HepG2 (cell line): ENCODE measurements around the gene SREBF1. TPM values are rescaled to one million over a fixed set of nuclear protein-coding genes. Genes with fewer than 3 reads are reported as not detected.

Source experiments
- FLYWCH1 ChIP-seq: sonication (generic); formaldehyde crosslinking; IDR thresholded peaks from 2 replicates; pipeline ENCODE4 v1.8.1; 2023; ENCODE audit warnings: mild to moderate bottlenecking, missing genetic modification reagents
- FUBP1 ChIP-seq: sonication (generic); formaldehyde crosslinking; IDR thresholded peaks from 2 replicates; pipeline ENCODE4 v1.5.1; 2020; ENCODE audit warnings: missing genetic modification reagents, mild to moderate bottlenecking, borderline replicate concordance
- GATAD1 ChIP-seq: IDR thresholded peaks from 2 replicates; pipeline ENCODE4 v1.6.1; 2016; ENCODE audit warnings: missing genetic modification reagents, missing compliant biosample characterization
- HMGA1 ChIP-seq: sonication (generic); formaldehyde crosslinking; conservative IDR thresholded peaks from 2 replicates; pipeline ENCODE4 v1.4.0; 2020; ENCODE audit warnings: missing genetic modification reagents
- HNRNPH1 ChIP-seq: fragments of 200-400 bp; formaldehyde crosslinking; optimal IDR thresholded peaks from 2 replicates; pipeline ENCODE3; 2017; ENCODE audit warnings: mild to moderate bottlenecking, low read depth, low read length
- HNRNPLL ChIP-seq: fragments of 200-400 bp; formaldehyde crosslinking; IDR thresholded peaks from 2 replicates; pipeline ENCODE4 v1.6.1; 2017; ENCODE audit warnings: mild to moderate bottlenecking, low read depth, low read length; ENCODE audit not compliant: poor library complexity, severe bottlenecking
- MNT ChIP-seq: fragments of 450-650 bp; IDR thresholded peaks from 2 replicates; pipeline ENCODE4 v1.6.1; 2016
- MTF2 ChIP-seq: sonication (generic); formaldehyde crosslinking; IDR thresholded peaks from 2 replicates; pipeline ENCODE4 v1.5.0; 2020; ENCODE audit warnings: missing genetic modification reagents, borderline replicate concordance
- PHF5A ChIP-seq: IDR thresholded peaks from one replicate; pipeline ENCODE4 v1.6.1; 2018; ENCODE audit warnings: low read depth, missing genetic modification reagents; ENCODE audit not compliant: unreplicated experiment
- SNRNP70 ChIP-seq: fragments of 200-400 bp; formaldehyde crosslinking; IDR thresholded peaks from 2 replicates; pipeline ENCODE4 v1.6.1; 2017; ENCODE audit warnings: mild to moderate bottlenecking, low read depth, low read length, moderate library complexity
- SRSF1 ChIP-seq: fragments of 200-400 bp; formaldehyde crosslinking; optimal IDR thresholded peaks from 2 replicates; pipeline ENCODE3; 2017; ENCODE audit warnings: mild to moderate bottlenecking, low read depth, low read length, moderate library complexity
- SRSF9 ChIP-seq: fragments of 200-400 bp; formaldehyde crosslinking; IDR thresholded peaks from 2 replicates; pipeline ENCODE4 v1.6.1; 2018; ENCODE audit warnings: borderline replicate concordance, mild to moderate bottlenecking, low read depth, low read length; ENCODE audit not compliant: insufficient read depth, poor library complexity, severe bottlenecking
- TP53 ChIP-seq: sonication (generic); formaldehyde crosslinking; conservative IDR thresholded peaks from 2 replicates; pipeline ENCODE4 v1.4.0; 2020; ENCODE audit warnings: missing genetic modification reagents
- TRAFD1 ChIP-seq: sonication (generic); formaldehyde crosslinking; IDR thresholded peaks from 2 replicates; pipeline ENCODE4 v1.5.1; 2020; ENCODE audit warnings: missing genetic modification reagents, mild to moderate bottlenecking, borderline replicate concordance
- ZBTB4 ChIP-seq: sonication (generic); formaldehyde crosslinking; IDR thresholded peaks from 2 replicates; pipeline ENCODE4 v1.4.0; 2020; ENCODE audit warnings: missing genetic modification reagents, mild to moderate bottlenecking, borderline replicate concordance
- ZFX ChIP-seq: sonication (generic); formaldehyde crosslinking; IDR thresholded peaks from 2 replicates; pipeline ENCODE4 v1.4.0; 2020; ENCODE audit warnings: mild to moderate bottlenecking, low read depth, missing genetic modification reagents, moderate library complexity
- ZNF180 ChIP-seq: sonication (generic); formaldehyde crosslinking; IDR thresholded peaks from 2 replicates; pipeline ENCODE4 v1.4.0; 2020; ENCODE audit warnings: low read depth, missing genetic modification reagents, borderline replicate concordance
- ZNF256 ChIP-seq: sonication (generic); formaldehyde crosslinking; conservative IDR thresholded peaks from 2 replicates; pipeline ENCODE4 v1.4.0; 2020; ENCODE audit warnings: missing genetic modification reagents
- ZNF563 ChIP-seq: sonication (generic); formaldehyde crosslinking; IDR thresholded peaks from 2 replicates; pipeline ENCODE4 v1.8.0; 2022; ENCODE audit warnings: mild to moderate bottlenecking, moderate library complexity, missing genetic modification reagents
- ZNF598 ChIP-seq: sonication (generic); formaldehyde crosslinking; IDR thresholded peaks from 2 replicates; pipeline ENCODE4 v1.5.1; 2020; ENCODE audit warnings: mild to moderate bottlenecking, missing genetic modification reagents, borderline replicate concordance
- ZNF776 ChIP-seq: sonication (generic); formaldehyde crosslinking; IDR thresholded peaks from 2 replicates; pipeline ENCODE4 v1.4.0; 2020; ENCODE audit warnings: mild to moderate bottlenecking, missing genetic modification reagents
- polyA plus RNA-seq, 8 experiments: library from polyadenylated mRNA; depleted of rRNA in 3 of 8; stranded (reverse) in 7 of 8; unstranded in 1 of 8; fragments of >200 nt; fragmentation: Illumina TruSeq in 4 of 8; extraction: Trizol in 4 of 8; gene quantifications; 2 replicates each; pipeline versions ENCODE4 v1.2.1 to v1.2.3, GENCODE V29; 2011 to 2016; ENCODE audit warnings: low read depth in 4 of 8, missing spikeins in 1 of 8, mixed read lengths in 1 of 8; ENCODE audit not compliant: insufficient read depth in 1 of 8
- total RNA-seq, 5 experiments: library from RNA; depleted of rRNA; stranded (reverse); fragments of >200 nt; fragmentation: Illumina TruSeq; extraction: Trizol; gene quantifications; 2 replicates each; pipeline ENCODE4 v1.2.3, GENCODE V29; 2016; ENCODE audit warnings: low read depth in 1 of 5

Gene SREBF1
- total and polyA plus RNA-seq, 2 of the 13 experiments (the other 11 are each of a cell fraction or from before 2014, with no cell fraction given): 34.3 to 38.0 TPM

- TF ChIP-seq FLYWCH1 (no peak), GATAD1 (CRISPR knock-in tag) (no peak), ZNF180 (CRISPR knock-in tag) (no peak), HNRNPH1 (no peak), HNRNPLL (no peak), HMGA1 (no peak), FUBP1 (CRISPR knock-in tag) (no peak), PHF5A (CRISPR knock-in tag) (no peak), TRAFD1 (CRISPR knock-in tag) (no peak), SRSF9 (no peak), TP53 (CRISPR knock-in tag) (no peak), ZNF256 (no peak), ZNF776 (CRISPR knock-in tag) (no peak), MTF2 (no peak), SNRNP70 (no peak), SRSF1 (no peak), ZNF563 (CRISPR knock-in tag) (no peak), ZNF598 (no peak), ZFX (no peak; the same call in 1 of the 2 replicates), ZBTB4 (CRISPR knock-in tag) (no peak), MNT (no peak)
These were observed 12.5 kb upstream of the SREBF1 start (continued) for GRCh38 chr17:17849147-17849820.
